Adrenal gland (tissue), 5 donors: ENCODE results near the gene AFAP1.

Experiments used
- POLR2A ChIP-seq, 2 donors: fragments of 450-650 bp; IDR thresholded peaks; one replicate each; pipeline ENCODE4 v1.6.1; 2017; ENCODE audit warnings: antibody characterized with exemption in 2 of 2, mild to moderate bottlenecking in 2 of 2, moderate library complexity in 1 of 2
- TF ChIP-seq, protein P1 (sequence below), 6 experiments: fragments of 450-650 bp in 4 of 6; fragments of 200-600 bp in 2 of 6; sonication (generic) in 1 of 6; IDR thresholded peaks; 1 replicate in 5 of 6; 2 replicates in 1 of 6; pipeline versions ENCODE4 v1.5.1 to v1.8.0; 2016 to 2021; ENCODE audit warnings: antibody characterized with exemption in 6 of 6, mild to moderate bottlenecking in 2 of 6, moderate library complexity in 1 of 6
- donor health status: DM: no; HTN: no; CAD: no.

DNA sequence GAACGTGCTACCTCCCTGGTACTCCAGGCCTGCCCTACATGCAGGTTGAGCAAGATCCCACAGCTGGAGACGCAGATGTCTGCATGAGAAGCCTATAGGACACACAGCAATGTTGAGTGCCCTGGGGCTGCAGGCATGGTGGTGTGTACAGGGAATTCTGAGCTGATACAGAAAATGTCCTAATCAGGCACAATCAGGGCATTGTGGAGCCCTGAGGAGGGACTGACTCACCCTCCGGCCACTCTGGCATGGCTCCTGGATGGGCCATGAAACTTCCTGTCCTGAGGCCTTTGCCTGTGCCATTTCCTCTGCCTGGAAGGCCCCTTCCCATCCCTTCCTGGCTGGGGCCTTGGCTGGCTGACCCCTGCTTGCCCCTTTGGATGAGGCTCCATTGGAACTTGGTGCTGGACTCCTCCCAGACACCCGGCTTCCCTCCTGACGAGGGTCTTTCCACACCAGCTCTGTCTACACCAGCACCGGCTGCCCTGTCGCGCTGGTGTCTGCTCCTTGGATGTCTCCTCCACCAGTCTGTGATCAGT, 16.7 kb upstream of the AFAP1 start:
- TF ChIP-seq, protein P1, sequence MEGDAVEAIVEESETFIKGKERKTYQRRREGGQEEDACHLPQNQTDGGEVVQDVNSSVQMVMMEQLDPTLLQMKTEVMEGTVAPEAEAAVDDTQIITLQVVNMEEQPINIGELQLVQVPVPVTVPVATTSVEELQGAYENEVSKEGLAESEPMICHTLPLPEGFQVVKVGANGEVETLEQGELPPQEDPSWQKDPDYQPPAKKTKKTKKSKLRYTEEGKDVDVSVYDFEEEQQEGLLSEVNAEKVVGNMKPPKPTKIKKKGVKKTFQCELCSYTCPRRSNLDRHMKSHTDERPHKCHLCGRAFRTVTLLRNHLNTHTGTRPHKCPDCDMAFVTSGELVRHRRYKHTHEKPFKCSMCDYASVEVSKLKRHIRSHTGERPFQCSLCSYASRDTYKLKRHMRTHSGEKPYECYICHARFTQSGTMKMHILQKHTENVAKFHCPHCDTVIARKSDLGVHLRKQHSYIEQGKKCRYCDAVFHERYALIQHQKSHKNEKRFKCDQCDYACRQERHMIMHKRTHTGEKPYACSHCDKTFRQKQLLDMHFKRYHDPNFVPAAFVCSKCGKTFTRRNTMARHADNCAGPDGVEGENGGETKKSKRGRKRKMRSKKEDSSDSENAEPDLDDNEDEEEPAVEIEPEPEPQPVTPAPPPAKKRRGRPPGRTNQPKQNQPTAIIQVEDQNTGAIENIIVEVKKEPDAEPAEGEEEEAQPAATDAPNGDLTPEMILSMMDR (IDR thresholded peaks at IDR 0.05), result no peak
- no peak for TF ChIP-seq POLR2A (IDR thresholded peaks at IDR 0.05)
